Activated CD8-positive, alpha-beta memory T cell treated with anti-CD3 and anti-CD28 coated beads for 1 hour (primary cell): ENCODE results near the gene AKR7A3.
A peak's percentile ranks its signal among the peaks of the same experiment; 100 is the strongest.
"Not testable (repeated sequence)": the region's sequence is repeated elsewhere in the genome, so short reads cannot be mapped to it uniquely, and the experiment has no call there.

ENCODE experiments used
- DNase-seq, 2 donors: peaks; one replicate each; pipeline ENCODE4 v3.0.0-alpha.2; 2020; ENCODE audit warnings: low read depth in 1 of 2; ENCODE audit errors: extremely low read depth in 1 of 2

The AKR7A3 gene

DNA sequence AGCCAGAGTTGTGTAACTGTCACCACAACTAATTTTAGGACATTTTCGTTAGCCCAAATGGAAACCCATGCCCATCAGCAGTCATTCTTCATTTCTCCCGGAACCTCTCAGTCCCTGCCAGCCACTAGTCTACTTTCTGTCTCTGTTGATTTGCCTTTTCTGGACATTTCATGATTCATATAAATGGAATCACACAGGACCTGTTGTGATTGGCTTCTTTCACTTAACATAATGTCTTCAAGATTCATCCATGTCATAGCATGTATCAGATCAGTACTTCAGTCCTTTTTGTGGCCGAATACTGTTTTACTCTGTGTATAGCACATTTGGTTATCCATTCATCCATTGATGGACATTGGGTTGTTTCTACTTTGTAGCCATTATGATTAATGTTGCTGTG, 30.6 kb upstream of the AKR7A3 start:
- no peak for DNase-seq

DNA sequence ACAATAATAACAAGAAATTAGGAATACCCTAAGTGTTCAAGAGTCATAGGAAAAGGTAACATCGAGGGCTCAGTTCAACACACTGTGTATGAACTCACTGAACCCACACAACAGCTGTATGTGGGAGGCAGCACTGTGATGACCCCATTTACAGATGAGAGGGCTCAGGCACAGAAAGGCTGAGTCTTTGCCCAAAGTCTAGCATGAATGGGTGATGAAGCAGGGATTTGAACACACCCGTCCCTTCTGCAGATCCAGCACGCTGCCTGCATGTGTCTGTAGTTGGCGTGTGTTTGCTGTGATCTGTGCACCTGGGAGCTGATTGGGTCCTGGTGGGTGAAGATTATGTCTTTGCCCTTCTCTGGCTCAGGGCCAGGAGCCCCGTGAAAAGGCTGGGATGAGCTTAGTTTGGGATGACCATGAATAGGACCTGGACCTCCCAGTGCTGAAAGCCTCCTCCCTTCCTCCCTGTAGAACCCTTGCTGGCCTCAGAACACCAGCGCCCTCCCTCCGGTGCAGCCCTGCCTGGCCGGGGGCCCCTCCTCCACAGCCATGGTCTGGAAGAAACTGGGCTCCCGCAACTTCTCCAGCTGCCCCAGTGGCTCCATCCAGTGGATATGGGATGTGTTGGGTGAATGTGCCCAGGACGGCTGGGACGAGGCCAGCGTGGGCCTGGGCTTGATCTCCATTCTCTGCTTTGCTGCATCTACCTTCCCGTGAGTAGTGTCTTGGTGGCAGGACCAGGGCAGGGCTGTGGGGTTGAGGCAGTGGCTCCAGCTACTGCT, 28.7 kb upstream of the AKR7A3 start:
- no peak for DNase-seq

DNA sequence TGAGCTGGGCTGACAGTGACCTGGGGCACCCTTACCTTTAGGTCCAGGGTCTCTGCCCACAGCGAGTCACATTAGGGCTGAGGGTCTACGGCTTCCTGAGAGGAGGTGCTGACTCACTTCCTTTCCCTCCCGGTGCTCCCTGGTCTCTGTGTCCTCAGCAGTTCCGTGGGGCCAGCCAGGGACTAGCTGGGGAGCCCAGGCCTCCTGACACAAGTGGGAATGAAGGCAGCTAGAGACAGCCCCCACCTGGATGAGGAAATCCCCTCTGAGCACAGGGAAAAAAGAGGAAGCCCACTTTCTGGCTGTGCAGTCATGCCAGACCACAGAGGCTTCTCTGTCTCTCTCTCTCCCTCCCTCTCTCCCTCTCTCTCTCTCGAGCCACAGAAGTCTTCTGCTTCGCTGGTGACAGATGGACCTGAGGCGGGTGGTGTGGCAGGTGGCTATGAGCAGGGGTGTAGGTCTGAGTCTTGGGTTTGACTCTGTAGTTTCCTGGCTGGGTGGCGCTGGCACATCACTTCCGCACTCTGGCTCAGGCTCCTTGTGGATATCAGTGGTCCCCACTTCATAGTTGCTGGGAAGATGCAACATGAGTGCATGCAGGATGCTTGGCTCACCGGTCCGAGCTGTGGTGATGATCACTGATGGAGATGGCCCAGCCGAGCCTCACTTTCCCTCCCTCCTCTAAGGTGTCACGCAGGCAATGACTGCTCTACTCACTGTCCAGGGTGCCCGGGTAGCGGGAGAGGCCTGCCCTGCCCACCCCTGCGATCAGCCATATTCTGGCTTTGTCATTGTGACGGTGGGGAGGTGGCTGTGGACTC, 27.0 kb upstream of the AKR7A3 start:
- no peak for DNase-seq

DNA sequence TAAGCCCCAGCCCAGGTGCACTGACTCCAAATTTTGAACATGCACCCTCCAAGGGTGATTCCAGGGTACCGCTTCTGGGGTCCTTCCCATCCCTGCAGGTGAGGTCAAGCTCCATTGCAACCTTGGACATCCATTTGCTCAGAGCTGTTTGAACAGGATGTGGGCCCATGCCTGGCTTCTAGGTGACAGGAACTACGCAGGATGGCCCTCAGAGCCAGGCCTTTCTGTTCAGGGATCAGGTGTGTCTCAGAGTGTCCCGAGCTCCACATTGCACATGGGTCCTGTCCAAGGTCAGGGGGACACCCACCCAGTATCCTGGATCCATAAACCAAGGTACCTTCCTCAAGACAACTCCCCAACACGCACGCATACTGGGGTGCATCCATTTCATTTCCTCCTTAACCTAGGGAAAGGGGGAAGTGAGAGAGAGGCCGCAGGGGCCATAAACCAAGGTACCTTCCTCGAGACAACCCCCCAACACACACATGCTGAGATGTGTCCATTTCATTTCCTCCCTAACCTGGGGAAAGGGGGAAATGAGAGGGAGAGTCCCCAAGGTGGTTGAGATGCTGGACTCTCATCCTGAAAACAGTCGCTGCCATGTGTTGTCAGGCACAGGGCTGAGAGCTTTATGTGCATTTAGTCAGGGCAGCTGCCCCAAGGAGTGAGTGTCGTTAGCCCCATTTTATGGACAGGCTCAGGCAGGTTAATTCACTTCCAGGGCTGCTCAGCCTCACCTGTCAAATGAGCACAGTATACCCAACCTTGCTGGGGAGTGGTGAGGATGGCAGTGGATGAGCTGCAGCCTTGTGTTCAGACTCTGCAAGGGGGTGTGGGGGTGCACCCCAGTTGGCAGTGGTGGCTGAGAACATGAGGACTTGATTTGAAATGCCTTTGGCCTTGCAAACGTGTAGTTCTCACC, 25.7 kb upstream of the AKR7A3 start:
- no peak for DNase-seq

DNA sequence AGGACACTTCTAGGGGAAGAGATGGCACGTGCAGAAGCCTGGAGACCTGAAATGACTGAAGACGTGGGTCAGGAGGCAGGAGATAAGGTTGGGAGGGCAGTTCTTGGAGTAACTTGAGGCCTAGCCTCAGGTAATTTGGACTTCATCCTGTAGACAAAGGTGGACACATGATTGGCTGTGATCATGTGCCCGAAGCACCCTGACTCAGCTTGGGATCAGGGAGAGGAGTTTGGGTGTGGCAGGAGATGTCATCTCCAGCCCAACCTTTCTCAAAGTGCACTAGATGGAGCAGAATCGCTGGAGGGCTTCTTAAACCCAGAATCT, 25.0 kb upstream of the AKR7A3 start:
- no peak for DNase-seq

DNA sequence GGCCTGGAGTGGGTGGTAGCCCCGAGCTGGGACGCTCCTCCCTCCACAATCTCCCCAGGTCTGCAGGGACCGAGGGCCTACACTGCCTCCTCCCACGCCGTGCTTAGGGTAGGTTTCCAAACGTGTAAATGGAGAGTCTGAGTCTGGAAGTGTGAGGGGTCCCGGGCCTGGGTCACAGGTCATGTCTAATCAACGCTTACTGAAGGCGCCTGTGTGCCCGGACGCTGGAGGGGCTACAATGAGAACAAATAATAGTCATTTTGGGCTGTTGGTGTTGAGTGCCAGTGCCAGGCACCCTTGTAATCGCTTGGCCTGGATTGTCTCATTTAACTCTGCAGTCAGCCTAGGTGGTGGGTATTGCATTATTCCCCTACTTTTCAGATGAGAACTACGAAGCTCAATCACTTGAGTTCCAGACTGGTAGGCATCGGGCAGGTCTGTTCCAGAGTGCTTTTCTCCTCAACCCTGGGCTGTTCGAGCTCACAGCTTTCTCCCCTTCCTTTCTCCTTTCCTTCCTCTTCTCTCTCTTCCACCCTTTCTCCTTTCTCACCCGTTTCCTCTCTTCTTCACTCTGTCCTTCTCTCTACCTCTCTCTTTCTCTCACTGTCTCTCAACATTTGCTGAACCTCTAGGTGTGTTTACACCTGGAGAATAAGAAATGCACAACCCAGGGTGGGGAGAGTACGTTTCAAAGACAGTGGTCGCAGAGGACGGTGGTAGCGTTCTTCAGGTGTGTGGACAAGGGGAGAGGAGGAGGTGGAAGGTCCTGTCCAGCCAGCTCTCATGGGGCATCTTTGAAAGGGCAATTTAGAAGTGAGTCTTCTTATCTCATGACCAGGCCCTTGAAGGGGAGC, 24.4 kb upstream of the AKR7A3 start:
- no peak for DNase-seq

DNA sequence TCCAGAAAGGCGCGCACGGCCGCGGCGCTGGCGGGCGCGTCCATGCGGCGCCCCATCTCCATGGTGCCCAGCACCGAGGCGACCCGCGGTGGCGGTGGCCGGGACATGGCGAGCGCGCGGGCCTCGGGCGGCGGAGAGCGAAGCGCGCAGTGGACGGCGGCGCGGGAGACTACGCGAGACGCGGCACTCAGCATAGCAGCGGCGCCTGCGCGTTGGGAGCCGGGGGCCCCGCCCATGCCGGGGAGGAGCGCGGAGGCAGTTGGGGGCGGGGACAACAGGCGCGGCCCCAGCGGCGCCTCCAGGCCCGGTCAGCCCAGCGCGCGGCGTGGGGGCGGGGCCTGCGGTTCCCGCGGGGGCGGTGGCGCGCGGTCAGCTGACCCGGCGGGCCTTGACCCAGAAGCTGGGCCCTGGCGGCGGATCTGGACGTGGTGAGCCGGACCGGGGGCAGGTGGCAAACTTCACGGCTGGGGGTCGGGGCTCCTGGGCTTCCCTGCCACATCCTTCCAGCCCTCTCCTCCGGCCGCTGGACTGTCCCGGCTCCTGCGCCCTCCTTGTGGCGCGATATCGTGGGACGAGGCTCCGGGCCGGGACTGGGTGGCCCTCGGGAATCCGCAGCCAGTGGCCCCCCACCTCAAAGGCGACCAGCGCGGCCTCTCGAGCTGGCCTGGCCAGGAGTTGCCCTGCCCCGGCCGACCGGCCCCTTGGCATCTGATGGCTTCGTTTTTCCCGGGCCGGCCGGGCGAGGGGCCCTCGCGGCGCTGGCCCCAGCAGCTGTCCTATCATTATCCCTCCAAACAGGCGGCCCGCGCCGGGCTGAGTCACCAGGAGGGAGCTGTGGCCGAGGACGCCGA, 23.6 kb upstream of the AKR7A3 start, which contains the start of the genes AKR7A2 and SLC66A1:
Gene AKR7A2 (minus strand): TSS at position 214 of the 851 bp plus-strand sequence. CDS start 20 bp downstream, at position 194.
Gene SLC66A1 (plus strand): TSS at position 396 of the 851 bp plus-strand sequence. CDS start 5,352 bp downstream, outside the sequence.
- peak; percentile 60 to 86 for DNase-seq

DNA sequence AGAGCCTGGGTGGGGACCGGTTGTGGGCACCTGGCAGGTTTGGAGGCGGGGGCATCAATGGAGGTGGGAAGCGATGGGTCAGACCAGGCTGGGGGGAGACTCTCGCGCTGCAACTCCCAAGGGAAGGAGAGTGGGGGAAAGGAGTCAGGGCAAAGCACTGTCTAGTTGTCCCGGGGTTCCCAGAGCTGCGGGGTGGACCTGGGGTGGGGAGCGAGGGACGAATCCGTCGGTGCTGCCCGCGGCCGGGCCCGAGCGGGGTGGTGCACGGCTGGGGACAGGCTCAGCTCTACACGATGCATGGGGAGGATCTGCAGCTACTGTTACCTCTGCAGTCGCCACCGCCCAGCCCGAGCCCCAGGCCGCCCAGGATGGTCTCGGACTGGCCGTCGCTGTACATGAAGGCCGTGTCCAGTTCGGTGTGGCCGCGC, 22.9 kb upstream of the AKR7A3 start:
- DNase-seq = no peak

DNA sequence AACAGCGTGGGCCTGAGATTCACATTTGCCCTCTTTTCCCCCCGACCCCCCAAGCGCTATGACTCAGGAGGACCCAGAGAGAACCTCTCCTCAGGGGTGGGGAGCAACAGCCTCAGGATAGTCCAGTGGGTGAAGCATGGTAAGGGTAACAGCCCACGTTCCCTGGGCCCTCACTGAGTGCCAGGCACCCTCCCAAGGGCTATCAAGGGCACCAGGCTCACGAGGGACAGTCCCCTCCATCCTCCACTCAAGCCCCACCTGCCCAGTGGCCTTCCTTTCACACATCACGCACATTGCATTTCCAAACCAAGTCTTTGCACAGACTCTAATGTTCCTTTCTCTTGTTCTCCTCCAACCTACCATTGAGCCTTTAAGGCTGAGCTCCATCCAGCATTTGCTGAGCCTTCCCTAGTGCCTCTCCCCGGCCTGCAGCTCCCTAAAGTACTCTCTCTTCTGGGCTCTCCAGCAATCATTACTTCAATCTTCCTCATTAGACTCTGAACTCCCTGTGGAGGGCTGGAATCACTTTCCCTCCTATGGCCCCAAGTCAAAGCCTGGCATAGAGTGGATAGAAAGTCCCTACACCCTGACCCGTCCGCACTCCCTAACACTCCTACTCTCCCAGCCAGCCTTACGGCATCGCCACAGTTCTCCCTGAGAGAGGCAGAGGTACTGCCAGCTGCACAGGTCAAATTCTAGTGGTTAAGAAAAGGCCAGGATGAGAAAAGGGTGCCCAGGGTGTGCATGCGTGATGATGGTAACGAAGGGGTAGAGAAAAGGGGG, 22.3 kb upstream of the AKR7A3 start:
- no peak for DNase-seq

DNA sequence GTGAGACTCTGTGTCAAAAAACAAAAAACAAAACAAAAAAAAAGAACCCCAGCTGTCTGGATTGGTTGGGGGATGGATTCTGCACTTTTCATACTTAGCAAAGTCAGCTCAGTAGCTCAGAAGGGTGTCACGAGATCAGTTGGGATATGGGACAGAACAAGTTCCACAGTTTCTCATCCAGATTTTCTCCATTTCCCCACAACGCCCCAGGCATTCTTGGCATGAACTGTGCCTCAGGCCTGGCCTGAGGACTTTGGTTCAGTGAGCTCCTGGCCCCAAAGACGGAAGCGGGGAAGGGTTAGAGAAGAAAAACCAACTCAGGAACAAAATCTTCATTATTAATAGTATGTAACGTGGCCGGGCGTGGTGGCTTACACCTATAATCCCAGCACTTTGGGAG, 21.5 kb upstream of the AKR7A3 start:
- DNase-seq = no peak

DNA sequence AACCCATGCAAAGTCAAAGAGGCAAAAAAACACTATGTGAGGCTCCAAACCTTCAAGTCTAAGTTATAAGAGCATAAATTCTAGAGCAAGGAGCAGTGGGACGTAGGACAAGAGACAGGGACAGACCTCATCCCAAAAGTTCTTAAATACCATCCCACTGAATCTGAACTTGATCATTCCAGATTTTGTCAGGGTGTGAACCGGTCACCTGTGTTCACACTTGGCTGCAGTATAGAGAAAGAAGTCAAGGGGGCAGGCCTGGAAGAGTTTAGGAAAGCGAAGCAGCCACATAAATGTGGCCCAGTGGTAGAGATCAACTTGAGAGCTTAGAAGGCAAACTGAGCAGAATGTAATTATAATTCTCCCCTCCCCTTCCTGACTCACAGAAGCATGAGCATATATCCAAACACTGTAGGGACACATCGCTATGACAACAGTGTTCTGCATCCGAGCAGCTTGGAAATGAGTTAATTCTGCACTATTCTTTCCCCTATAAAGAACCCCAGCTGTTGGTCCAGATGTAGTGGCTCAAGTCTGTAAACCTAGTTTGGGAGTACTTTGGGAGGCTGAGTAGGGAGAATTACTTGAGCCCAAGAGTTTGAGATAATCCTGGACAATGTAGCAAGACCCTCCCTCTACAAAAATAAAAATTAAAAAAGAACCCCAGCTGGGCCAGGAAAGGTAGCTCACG, 20.7 kb upstream of the AKR7A3 start:
- DNase-seq = no peak

DNA sequence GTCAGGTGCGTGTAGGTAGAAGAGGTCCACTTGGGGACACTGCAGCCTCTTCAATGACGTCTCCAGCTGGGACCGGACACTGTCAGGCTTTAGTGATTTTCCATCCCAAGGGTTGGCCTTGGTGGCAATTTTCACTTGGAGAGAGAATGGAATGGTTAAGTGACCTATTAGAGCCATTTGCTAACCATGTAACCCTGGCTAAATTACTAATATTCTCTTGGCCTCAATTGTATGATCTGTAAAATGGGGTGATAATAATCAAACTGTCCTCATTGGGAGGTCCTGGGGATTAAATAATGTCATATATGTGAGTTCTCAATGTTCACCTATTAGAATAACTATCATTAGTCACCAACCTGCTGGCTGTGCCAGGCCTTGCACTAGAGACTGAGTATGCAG, 19.9 kb upstream of the AKR7A3 start:
- no peak for DNase-seq

DNA sequence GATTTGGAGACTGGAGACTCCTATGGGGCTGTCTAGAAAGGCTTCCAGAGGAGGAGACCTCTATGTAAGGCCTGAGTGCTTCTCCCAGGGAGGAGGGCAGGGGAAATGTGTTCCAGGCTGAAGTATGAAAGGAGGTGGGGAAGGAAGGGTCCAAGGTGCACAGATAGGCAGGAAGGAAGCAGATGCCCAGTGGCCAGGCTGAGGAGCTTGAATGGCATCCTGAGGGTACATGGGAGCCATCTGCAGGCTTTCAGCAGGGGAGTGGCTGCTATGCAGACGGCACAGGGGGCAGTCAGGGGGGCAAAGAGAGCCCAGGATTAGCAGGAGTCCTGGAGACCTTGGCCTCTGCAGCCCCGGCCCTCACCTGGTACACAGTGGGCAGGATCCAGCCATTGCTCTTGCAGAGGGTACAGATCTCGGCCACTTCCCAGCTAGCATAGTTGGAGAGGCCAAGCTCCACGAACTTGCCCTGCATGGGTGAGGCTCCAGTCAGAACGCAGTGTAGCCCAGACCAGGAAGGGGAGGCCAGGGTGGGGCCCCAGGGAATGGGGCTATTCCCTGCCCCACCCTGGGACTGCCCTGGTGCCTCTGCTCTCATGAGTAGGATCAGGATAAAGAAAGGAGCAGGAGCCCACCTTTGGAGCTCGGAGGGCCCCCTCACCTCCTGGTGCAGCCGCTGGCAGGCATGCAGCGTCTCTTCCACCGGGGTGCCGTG, 19.4 kb upstream of the AKR7A3 start:
- no peak for DNase-seq

DNA sequence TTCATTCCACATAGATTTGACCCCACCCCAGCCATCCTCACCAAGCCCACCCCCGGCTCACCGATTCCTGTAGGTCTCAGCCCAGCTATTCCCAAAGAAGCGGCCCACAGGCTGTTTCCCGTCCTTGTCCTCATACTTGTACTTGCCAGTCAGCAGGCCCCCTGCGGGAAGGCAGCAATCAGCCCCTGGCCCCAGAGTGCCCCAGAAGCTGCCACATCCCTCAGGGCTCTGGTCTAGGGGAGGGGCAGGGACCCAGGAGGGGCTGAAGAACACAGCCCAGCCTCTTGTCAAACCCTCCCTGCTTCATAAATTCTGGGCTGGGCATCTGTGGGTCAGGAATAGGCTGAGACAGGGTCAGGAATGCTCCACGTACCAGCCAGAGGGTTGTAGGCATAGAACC, 18.4 kb upstream of the AKR7A3 start:
- no peak for DNase-seq

DNA sequence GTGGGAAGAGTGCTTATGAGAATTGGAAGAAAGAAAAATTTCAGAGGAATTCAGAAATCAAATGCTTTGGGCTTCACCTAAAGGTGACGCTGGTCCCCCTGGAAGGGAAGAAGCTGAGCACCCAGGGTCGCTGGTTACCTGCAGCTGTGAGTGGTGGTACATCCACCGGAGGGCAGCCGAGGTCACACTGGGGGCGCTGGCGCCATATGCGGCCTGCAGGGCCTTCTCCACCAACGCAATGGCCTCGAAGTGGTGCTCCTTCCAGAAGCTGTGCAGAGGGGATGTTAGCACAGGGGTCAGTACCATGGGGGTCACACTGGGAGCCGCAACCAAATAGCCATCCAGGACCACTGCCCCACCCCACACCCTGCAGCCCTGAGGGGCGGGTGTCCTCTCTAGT, 17.3 kb upstream of the AKR7A3 start:
- no peak for DNase-seq

DNA sequence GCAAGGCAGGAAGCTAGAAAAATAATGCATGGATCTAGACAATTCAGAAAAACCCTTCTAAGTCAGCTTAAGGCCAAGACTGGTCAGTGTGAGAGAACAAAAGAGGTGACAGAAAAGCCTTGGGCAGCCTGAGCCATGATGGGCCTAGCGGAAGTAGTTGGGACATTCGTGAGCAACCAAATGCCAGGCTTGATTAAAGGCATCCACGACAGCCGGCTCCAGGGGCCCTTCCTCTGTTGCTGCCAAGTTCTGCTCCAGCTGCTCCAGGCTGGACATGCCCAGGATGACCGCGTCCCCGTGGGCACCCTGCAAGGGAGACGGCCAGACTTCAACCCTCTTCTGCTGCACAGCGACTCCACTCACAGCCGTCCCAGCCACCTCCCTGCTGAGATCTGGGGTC, 15.5 kb upstream of the AKR7A3 start:
- not testable (repeated sequence) for DNase-seq

DNA sequence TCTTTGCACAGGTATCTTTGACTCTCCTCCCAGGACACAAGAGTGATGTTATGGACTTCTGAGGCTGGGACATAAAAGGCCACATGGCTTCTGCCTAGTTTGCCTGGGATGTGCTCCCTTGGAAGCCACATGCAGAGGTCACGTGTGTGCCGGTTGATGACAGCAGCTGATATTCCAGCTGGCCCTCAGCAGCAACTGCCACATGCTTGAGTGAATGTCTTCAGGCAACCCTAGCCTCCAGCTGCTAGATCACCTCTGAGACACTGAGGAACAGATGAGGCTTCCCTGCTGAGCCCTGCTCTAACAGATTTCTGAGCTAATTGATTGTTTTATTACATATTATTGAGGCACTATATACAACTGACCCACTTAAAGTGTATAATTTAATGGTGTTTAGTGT, 11.6 kb upstream of the AKR7A3 start:
- DNase-seq = no peak
